ENCODE data around the gene RRP8. TPM values are rescaled to one million over a fixed set of nuclear protein-coding genes. Genes with fewer than 3 reads are reported as not detected.

The RRP8 gene
- total and polyA plus RNA-seq, 2 donors (not counting 1 experiment from before 2014, with no cell fraction given) = 12.1 to 13.2 TPM

DNA sequence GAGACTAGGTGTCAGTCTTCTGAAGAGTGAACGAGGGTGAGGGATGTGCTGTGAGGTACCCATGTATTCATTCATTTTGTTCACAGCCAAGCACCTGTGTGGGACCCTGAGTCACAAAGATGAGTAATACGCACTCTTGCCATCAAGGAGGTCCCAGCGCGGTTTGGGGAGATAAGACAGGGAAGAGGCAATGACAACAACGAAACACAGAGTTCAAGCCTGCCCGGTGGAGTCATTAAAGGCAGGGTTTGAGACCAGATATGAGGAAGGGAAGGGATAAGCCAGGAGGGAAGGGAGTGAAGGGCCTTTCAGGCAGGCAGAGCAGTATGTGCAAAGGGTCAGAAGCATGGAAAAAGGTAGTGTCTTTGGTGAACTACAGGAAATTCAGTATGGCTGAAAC lies 47.6 kb upstream of the RRP8 start:
- peak in 1 of 2 donors; percentile 58 for DNase-seq (ENCODE audit: low read depth in 2 of 2)
- TF ChIP-seq, protein P1, sequence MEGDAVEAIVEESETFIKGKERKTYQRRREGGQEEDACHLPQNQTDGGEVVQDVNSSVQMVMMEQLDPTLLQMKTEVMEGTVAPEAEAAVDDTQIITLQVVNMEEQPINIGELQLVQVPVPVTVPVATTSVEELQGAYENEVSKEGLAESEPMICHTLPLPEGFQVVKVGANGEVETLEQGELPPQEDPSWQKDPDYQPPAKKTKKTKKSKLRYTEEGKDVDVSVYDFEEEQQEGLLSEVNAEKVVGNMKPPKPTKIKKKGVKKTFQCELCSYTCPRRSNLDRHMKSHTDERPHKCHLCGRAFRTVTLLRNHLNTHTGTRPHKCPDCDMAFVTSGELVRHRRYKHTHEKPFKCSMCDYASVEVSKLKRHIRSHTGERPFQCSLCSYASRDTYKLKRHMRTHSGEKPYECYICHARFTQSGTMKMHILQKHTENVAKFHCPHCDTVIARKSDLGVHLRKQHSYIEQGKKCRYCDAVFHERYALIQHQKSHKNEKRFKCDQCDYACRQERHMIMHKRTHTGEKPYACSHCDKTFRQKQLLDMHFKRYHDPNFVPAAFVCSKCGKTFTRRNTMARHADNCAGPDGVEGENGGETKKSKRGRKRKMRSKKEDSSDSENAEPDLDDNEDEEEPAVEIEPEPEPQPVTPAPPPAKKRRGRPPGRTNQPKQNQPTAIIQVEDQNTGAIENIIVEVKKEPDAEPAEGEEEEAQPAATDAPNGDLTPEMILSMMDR (conservative IDR thresholded peaks at IDR 0.05 in 1 of 2, IDR thresholded peaks at IDR 0.05 in 1 of 2; ENCODE audit: low read depth in 1 of 2, low read length in 2 of 2) = no peak
- TF ChIP-seq EZH2 (IDR thresholded peaks at IDR 0.05; ENCODE audit: low read length, missing control alignments) = no peak

DNA sequence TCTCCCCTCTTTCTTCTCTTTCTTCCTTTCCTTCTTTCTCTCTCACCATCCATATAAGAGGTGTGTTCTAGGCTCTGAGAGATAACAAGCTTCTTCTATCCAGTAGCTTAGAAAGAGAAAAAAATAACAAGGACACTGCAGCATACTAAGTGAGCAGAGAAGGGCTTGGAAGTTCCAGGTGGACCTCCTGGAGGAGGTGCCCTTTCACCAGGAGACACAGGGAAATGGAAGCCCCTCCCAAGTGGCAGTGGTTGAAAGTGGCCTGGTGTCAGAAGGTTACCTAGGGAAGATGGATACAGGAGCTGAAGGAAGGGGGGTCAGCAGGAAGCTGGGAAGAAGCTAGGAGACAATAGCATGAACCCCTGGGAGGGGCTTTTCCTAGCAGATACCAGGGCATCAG lies 46.7 kb upstream of the RRP8 start:
- H3K9me3 ChIP-seq (ENCODE audit: control insufficient read depth, insufficient read depth, low read depth, low read length) = no peaks in the 10 kb centered on the region
- H3K27me3 ChIP-seq (ENCODE audit: control insufficient read depth, insufficient read depth, low read length) = peaks cover 31% of the 10 kb centered on the region

More for the DNA sequence above, 47.6 kb upstream of the RRP8 start:
- Histone ChIP-seq H3K27me3 (ENCODE audit: control insufficient read depth, insufficient read depth, low read length) (peaks cover 31% of the 10 kb centered on the region), H3K4me3 (replicated peaks in 1 of 4; ENCODE audit: control extremely low read depth in 1 of 4, insufficient read depth in 1 of 4, low read depth in 3 of 4, low read length in 4 of 4) (no peak overlapping the region), H3K36me3 (ENCODE audit: control insufficient read depth, insufficient read depth, low read length) (no peaks in the 10 kb centered on the region), H4K20me1 (ENCODE audit: control insufficient read depth, extremely low read depth, insufficient read depth, low read length) (no peaks in the 10 kb centered on the region), H3K4me1 (ENCODE audit: control insufficient read depth, extremely low read depth, insufficient read depth, low read length) (peaks cover 12% of the 10 kb centered on the region), H3K9ac (ENCODE audit: insufficient read depth, low read length) (no peak overlapping the region), H3K79me2 (ENCODE audit: control insufficient read depth, insufficient read depth, low read length) (no peaks in the 10 kb centered on the region), H3K9me3 (ENCODE audit: control insufficient read depth, insufficient read depth, low read depth, low read length) (no peaks in the 10 kb centered on the region), H3K27ac (ENCODE audit: insufficient read depth, low read length) (no peak overlapping the region), H2AFZ (ENCODE audit: low read length) (no peak overlapping the region), H3K4me2 (ENCODE audit: extremely low read depth, insufficient read depth, low read length) (no peak overlapping the region)

DNA sequence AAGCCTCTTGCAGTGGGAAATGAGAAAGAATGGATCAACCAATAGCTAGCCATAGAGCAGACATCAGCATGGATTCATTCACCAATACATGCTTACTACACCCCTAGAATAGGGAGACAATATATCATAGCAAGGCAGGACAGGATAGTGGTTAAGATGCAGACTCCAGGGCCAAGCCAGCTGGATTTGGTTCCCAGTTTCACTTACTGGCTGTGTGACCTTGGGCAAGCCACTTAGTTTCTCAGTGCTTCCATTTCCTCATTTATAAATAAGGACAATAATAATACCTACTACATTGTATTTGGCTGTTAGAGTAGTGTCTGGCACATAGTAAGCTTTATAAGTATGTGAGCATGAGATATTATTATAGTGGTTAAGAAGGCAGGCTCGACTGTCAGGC lies 45.1 kb upstream of the RRP8 start:
- Histone ChIP-seq H2AFZ (ENCODE audit: low read length) (no peak overlapping the region), H3K9me3 (ENCODE audit: control insufficient read depth, insufficient read depth, low read depth, low read length) (no peaks in the 10 kb centered on the region), H3K79me2 (ENCODE audit: control insufficient read depth, insufficient read depth, low read length) (no peaks in the 10 kb centered on the region), H3K27ac (ENCODE audit: insufficient read depth, low read length) (no peak overlapping the region), H3K4me2 (ENCODE audit: extremely low read depth, insufficient read depth, low read length) (no peak overlapping the region), H4K20me1 (ENCODE audit: control insufficient read depth, extremely low read depth, insufficient read depth, low read length) (no peaks in the 10 kb centered on the region), H3K36me3 (ENCODE audit: control insufficient read depth, insufficient read depth, low read length) (no peaks in the 10 kb centered on the region), H3K27me3 (ENCODE audit: control insufficient read depth, insufficient read depth, low read length) (peaks cover 20% of the 10 kb centered on the region), H3K4me3 (replicated peaks in 1 of 4; ENCODE audit: control extremely low read depth in 1 of 4, insufficient read depth in 1 of 4, low read depth in 3 of 4, low read length in 4 of 4) (no peak overlapping the region), H3K4me1 (ENCODE audit: control insufficient read depth, extremely low read depth, insufficient read depth, low read length) (peaks cover 18% of the 10 kb centered on the region), H3K9ac (ENCODE audit: insufficient read depth, low read length) (no peak overlapping the region)
- no peak for DNase-seq (ENCODE audit: low read depth in 2 of 2)
- TF ChIP-seq, protein P1 (conservative IDR thresholded peaks at IDR 0.05 in 1 of 2, IDR thresholded peaks at IDR 0.05 in 1 of 2; ENCODE audit: low read depth in 1 of 2, low read length in 2 of 2) = no peak
- no peak for TF ChIP-seq EZH2 (IDR thresholded peaks at IDR 0.05; ENCODE audit: low read length, missing control alignments)

More for the DNA sequence above, 46.7 kb upstream of the RRP8 start:
- H3K79me2 ChIP-seq (ENCODE audit: control insufficient read depth, insufficient read depth, low read length) = no peaks in the 10 kb centered on the region
- DNase-seq (ENCODE audit: low read depth in 2 of 2) = no peak
- no peak overlapping the region for H3K4me3 ChIP-seq (replicated peaks in 1 of 4; ENCODE audit: control extremely low read depth in 1 of 4, insufficient read depth in 1 of 4, low read depth in 3 of 4, low read length in 4 of 4)
- H3K4me1 ChIP-seq (ENCODE audit: control insufficient read depth, extremely low read depth, insufficient read depth, low read length) = peaks cover 18% of the 10 kb centered on the region
- no peaks in the 10 kb centered on the region for H4K20me1 ChIP-seq (ENCODE audit: control insufficient read depth, extremely low read depth, insufficient read depth, low read length)
- H3K4me2 ChIP-seq (ENCODE audit: extremely low read depth, insufficient read depth, low read length) = no peak overlapping the region
- no peak overlapping the region for H2AFZ ChIP-seq (ENCODE audit: low read length)
- TF ChIP-seq EZH2 (IDR thresholded peaks at IDR 0.05; ENCODE audit: low read length, missing control alignments) = no peak
- TF ChIP-seq, protein P1 (conservative IDR thresholded peaks at IDR 0.05 in 1 of 2, IDR thresholded peaks at IDR 0.05 in 1 of 2; ENCODE audit: low read depth in 1 of 2, low read length in 2 of 2) = no peak
- H3K27ac ChIP-seq (ENCODE audit: insufficient read depth, low read length) = no peak overlapping the region
- no peaks in the 10 kb centered on the region for H3K36me3 ChIP-seq (ENCODE audit: control insufficient read depth, insufficient read depth, low read length)
- no peak overlapping the region for H3K9ac ChIP-seq (ENCODE audit: insufficient read depth, low read length)
